ENCODE data around the gene FRK. TPM values are rescaled to one million over a fixed set of nuclear protein-coding genes. Genes with fewer than 3 reads are reported as not detected.

FRK gene
- polyA plus RNA-seq, 1 donor (not counting 4 experiments of a cell fraction or from before 2014, with no cell fraction given), result 2.4 TPM

GRCh38 chr6:116036885-116037284, 23.8 kb downstream of the FRK start:
- no peak for DNase-seq (ENCODE audit: low read depth, low spot score)
- dilution Hi-C loops (cut with MboI; ENCODE audit: extremely low pct_ligation_motif_present, low sequenced_read_pairs), result no loop called here
- Histone ChIP-seq H3K27ac (ENCODE audit: control insufficient read depth, insufficient read depth, low read length) (no peak overlapping the region), H3K9ac (ENCODE audit: control insufficient read depth, extremely low read depth, insufficient read depth, low read length) (no peak overlapping the region), H3K36me3 (ENCODE audit: control insufficient read depth in 2 of 2, extremely low read depth in 1 of 2, insufficient read depth in 2 of 2, low read length in 2 of 2) (no peaks in the 10 kb centered on the region), H4K20me1 (ENCODE audit: control insufficient read depth, extremely low read depth, insufficient read depth, low read length) (no peaks in the 10 kb centered on the region), H3K4me3 (ENCODE audit: control insufficient read depth in 2 of 3, extremely low read depth in 1 of 3, insufficient read depth in 2 of 3, low read depth in 1 of 3, low read length in 3 of 3) (no peak overlapping the region), H3K9me3 (ENCODE audit: control insufficient read depth, low read depth, low read length) (no peaks in the 10 kb centered on the region), H3K4me1 (ENCODE audit: control insufficient read depth, extremely low read depth, insufficient read depth, low read length) (peaks cover 18% of the 10 kb centered on the region), H3K4me2 (ENCODE audit: control insufficient read depth, extremely low read depth, insufficient read depth, low read depth, low read length) (no peak overlapping the region), H3K79me2 (ENCODE audit: control insufficient read depth, insufficient read depth, low read length) (no peaks in the 10 kb centered on the region), H3K9me1 (ENCODE audit: control insufficient read depth, extremely low read depth, insufficient read depth, low read length) (no peaks in the 10 kb centered on the region), H2AFZ (ENCODE audit: control insufficient read depth, low read length) (no peak overlapping the region), H3K27me3 (ENCODE audit: control insufficient read depth, extremely low read depth, insufficient read depth, low read length) (no peaks in the 10 kb centered on the region)
- FAIRE-seq, result no peak
- TF ChIP-seq, protein P1, sequence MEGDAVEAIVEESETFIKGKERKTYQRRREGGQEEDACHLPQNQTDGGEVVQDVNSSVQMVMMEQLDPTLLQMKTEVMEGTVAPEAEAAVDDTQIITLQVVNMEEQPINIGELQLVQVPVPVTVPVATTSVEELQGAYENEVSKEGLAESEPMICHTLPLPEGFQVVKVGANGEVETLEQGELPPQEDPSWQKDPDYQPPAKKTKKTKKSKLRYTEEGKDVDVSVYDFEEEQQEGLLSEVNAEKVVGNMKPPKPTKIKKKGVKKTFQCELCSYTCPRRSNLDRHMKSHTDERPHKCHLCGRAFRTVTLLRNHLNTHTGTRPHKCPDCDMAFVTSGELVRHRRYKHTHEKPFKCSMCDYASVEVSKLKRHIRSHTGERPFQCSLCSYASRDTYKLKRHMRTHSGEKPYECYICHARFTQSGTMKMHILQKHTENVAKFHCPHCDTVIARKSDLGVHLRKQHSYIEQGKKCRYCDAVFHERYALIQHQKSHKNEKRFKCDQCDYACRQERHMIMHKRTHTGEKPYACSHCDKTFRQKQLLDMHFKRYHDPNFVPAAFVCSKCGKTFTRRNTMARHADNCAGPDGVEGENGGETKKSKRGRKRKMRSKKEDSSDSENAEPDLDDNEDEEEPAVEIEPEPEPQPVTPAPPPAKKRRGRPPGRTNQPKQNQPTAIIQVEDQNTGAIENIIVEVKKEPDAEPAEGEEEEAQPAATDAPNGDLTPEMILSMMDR (optimal IDR thresholded peaks at IDR 0.05 in 1 of 3, IDR thresholded peaks at IDR 0.05 in 1 of 3, conservative IDR thresholded peaks at IDR 0.05 in 1 of 3; ENCODE audit: extremely low read depth in 1 of 3, insufficient read depth in 2 of 3, low read length in 3 of 3), result no peak
- no peak for TF ChIP-seq EZH2 (IDR thresholded peaks at IDR 0.05; ENCODE audit: low read length)

- H3K4me1 ChIP-seq (ENCODE audit: control insufficient read depth, extremely low read depth, insufficient read depth, low read length), result peaks cover 18% of the 10 kb centered on the region
- no peaks in the 10 kb centered on the region for H3K36me3 ChIP-seq (ENCODE audit: control insufficient read depth in 2 of 2, extremely low read depth in 1 of 2, insufficient read depth in 2 of 2, low read length in 2 of 2)
- TF ChIP-seq, protein P1 (optimal IDR thresholded peaks at IDR 0.05 in 1 of 3, IDR thresholded peaks at IDR 0.05 in 1 of 3, conservative IDR thresholded peaks at IDR 0.05 in 1 of 3; ENCODE audit: extremely low read depth in 1 of 3, insufficient read depth in 2 of 3, low read length in 3 of 3), result no peak
- TF ChIP-seq EZH2 (IDR thresholded peaks at IDR 0.05; ENCODE audit: low read length), result no peak
- no peaks in the 10 kb centered on the region for H3K9me3 ChIP-seq (ENCODE audit: control insufficient read depth, low read depth, low read length)
- H3K9me1 ChIP-seq (ENCODE audit: control insufficient read depth, extremely low read depth, insufficient read depth, low read length), result no peaks in the 10 kb centered on the region
- FAIRE-seq (no peak), DNase-seq (ENCODE audit: low read depth, low spot score) (no peak)
- H3K9ac ChIP-seq (ENCODE audit: control insufficient read depth, extremely low read depth, insufficient read depth, low read length), result no peak overlapping the region
- no peak overlapping the region for H2AFZ ChIP-seq (ENCODE audit: control insufficient read depth, low read length)
- H3K4me3 ChIP-seq (ENCODE audit: control insufficient read depth in 2 of 3, extremely low read depth in 1 of 3, insufficient read depth in 2 of 3, low read depth in 1 of 3, low read length in 3 of 3), result no peak overlapping the region
- dilution Hi-C loops (cut with MboI; ENCODE audit: extremely low pct_ligation_motif_present, low sequenced_read_pairs), result no loop called here
- H3K27ac ChIP-seq (ENCODE audit: control insufficient read depth, insufficient read depth, low read length), result no peak overlapping the region
- no peaks in the 10 kb centered on the region for H3K27me3 ChIP-seq (ENCODE audit: control insufficient read depth, extremely low read depth, insufficient read depth, low read length)
- H4K20me1 ChIP-seq (ENCODE audit: control insufficient read depth, extremely low read depth, insufficient read depth, low read length), result no peaks in the 10 kb centered on the region
- H3K4me2 ChIP-seq (ENCODE audit: control insufficient read depth, extremely low read depth, insufficient read depth, low read depth, low read length), result peak overlapping the region; percentile 17
- no peaks in the 10 kb centered on the region for H3K79me2 ChIP-seq (ENCODE audit: control insufficient read depth, insufficient read depth, low read length)
Observed at GRCh38 chr6:116036075-116036773, 24.5 kb downstream of the FRK start.

All from keratinocyte (primary cell).